Nucleus accumbens (tissue), 56 donors: ENCODE results near the gene HHAT.

Experiments used
- DNase-seq, 56 donors: peaks; one replicate each; lab custom pipeline; 2025; lab: John Stamatoyannopoulos, UW

Gene HHAT

DNA sequence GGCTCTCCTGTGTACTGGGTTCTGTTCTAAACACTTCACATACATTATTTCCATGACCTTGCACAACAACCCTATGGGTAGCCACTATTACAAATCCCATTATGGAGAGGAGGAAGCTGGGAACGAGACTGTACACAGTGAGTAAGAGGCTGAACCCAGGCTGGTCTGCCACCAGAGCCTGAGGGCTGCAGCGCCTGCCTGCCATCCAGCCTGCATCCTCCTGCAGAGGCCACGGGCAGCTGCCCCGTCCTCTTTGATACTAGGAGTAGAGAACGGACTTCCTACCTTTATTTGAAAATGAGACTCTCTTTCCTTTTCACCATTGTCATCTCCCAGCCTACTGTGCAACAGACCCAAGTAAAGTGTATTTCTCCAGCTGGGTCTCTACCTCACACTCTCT lies 370.0 kb downstream of the HHAT start:
- no peak for DNase-seq

- DNase-seq = no peak
Measured at GRCh38 chr1:210700083-210700482, 371.4 kb downstream of the HHAT start.

DNA sequence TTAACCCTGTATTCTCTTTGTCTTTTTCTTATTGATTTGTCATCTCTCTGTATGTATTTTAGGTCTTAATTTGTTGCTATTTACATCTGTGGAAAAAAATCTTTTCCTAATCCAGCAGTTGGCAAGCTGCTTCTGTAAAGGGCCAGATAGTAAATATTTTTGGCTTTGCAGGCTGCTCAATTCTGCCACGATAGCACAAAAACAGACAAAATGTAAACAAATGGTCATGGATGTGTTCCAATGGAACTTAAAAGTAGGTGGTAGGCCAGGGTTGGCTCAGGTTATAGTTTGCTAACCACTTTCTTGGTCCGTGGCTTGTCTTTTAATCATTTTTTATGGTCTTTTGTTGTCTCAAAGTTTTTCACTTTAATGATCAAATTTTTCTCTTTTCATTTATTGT lies 371.8 kb downstream of the HHAT start:
- DNase-seq = no peak

DNA sequence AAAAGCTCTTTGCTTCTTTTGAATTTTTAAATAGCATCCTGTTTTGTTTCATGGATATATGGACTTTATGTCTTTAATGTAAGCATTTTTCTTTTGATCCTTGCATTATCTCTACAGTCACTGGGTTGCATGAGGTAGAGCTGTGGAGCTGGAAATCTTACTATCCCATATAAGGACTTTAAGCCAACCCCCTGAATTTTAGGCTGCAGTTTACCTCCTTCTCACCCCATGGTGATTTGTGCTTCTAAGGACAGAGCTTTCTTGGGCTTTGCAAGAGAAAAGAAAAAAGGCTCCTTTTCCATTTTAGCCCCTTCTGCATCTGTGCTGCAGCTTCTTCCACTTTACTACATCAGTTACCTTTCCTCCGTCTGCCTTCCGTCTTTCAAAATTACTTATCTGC lies 373.8 kb downstream of the HHAT start:
- DNase-seq = no peak

- DNase-seq = no peak
Measured at GRCh38 chr1:210703593-210703992, 374.9 kb downstream of the HHAT start.

DNA sequence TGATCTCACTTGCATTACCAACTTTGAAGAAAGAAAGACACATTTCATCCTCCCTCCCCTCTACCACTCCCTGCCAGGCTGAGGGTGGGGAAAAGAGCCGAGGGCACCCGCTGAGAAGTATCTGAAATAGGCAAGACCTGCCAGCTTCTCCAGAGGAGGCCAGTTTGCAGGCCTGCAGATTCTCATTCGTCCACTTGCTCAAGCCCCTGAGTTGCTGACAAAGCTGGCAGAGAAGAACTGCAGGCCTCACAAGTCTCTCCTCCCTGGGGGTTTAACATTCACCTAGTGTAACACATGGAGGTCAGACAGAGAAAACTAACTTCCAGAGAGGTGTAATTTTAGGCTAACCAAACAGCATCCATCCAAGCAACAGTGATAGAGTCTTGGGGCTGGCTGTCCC lies 376.4 kb downstream of the HHAT start:
- no peak for DNase-seq

GRCh38 chr1:210706246-210706645 lies 377.5 kb downstream of the HHAT start:
- DNase-seq = no peak

GRCh38 chr1:210707300-210708240 lies 378.9 kb downstream of the HHAT start:
- no peak for DNase-seq

DNA sequence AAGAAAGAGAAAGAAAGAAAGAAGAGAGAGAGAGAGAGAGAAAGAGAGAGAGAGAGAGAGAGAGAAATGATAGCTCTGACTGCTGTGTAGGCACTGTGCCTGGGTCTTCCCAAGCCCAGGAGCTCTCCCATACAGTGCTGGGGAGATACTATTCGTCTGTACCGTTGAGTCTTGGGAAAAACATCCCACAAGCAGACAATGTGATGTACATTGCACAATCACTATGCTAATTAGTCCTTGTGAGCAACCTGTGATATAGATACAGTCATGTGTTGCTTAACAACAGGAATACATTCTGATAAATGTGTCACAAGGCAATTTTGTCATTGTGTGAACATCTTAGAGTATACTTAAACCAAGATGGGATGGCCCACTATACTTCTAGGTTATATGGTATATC lies 381.0 kb downstream of the HHAT start:
- no peak for DNase-seq

GRCh38 chr1:210711825-210712612 lies 383.3 kb downstream of the HHAT start:
- DNase-seq = no peak

- DNase-seq = peak in 1 of 56 donors; percentile 10
Measured at GRCh38 chr1:210715072-210715471, 386.4 kb downstream of the HHAT start.

GRCh38 chr1:210722410-210723081 lies 393.8 kb downstream of the HHAT start:
- DNase-seq = no peak

DNA sequence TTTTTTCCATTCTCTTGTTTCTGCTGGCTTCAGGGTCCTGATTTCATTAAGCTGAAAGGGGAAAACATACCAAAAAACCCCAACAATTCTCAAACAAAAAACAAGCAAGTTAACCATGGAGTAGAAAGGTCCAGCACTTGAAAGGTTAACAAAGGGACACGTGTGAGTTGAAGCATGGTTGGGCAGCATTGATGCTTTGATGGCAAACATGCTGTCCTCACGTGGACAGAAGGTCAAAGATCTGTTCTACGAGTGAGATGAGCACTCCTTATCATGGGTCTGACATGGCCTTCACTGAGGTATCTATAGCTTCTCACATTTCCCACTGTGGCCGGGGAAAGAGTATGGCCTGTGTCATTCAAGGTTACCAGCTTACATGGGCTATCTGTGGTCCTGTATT lies 394.9 kb downstream of the HHAT start:
- DNase-seq = no peak

- no peak for DNase-seq
Measured at GRCh38 chr1:210724768-210725167, 396.1 kb downstream of the HHAT start.
